A549 (cell line): ENCODE measurements around the gene ARPC1B.

Experiments
- BHLHE40 ChIP-seq: IDR thresholded peaks from 2 replicates; pipeline ENCODE4 v1.6.1; 2012; ENCODE audit warnings: low read depth, low read length, inconsistent platforms
- CHD2 ChIP-seq: fragments of 150-350 bp; IDR thresholded peaks from 2 replicates; pipeline ENCODE4 v1.6.1; 2014; ENCODE audit warnings: low read length; ENCODE audit not compliant: partially characterized antibody
- EP300 ChIP-seq, 2 experiments: fragments of >200 bp; sonication (Bioruptor Twin); formaldehyde crosslinking; IDR thresholded peaks; 2 replicates in 1 of 2; 3 replicates in 1 of 2; pipeline ENCODE4 v1.6.1; 2016 to 2017
- HDAC2 ChIP-seq: fragments of 200-600 bp; sonication (generic); IDR thresholded peaks from 2 replicates; pipeline ENCODE4 v1.6.1; 2016
- MYC ChIP-seq: IDR thresholded peaks from 2 replicates; pipeline ENCODE4 v1.6.1; 2012; ENCODE audit warnings: mild to moderate bottlenecking, inconsistent platforms, low read length, improper control_type of control experiment, borderline replicate concordance
- POLR2A ChIP-seq: IDR thresholded peaks from 2 replicates; pipeline ENCODE4 v1.6.1; 2012; ENCODE audit warnings: mild to moderate bottlenecking, low read length
- RAD21 ChIP-seq, 2 experiments: fragments of >200 bp in 1 of 2; sonication (Bioruptor Twin) in 1 of 2; formaldehyde crosslinking in 1 of 2; IDR thresholded peaks in 1 of 2; conservative IDR thresholded peaks in 1 of 2; 2 replicates in 1 of 2; 3 replicates in 1 of 2; pipeline ENCODE4 v1.6.1; 2012 to 2018; ENCODE audit warnings: inconsistent platforms in 1 of 2
- RCOR1 ChIP-seq: fragments of 150-350 bp; IDR thresholded peaks from 2 replicates; pipeline ENCODE4 v1.6.1; 2014; ENCODE audit warnings: antibody characterized with exemption, low read length, low read depth
- TF ChIP-seq, protein P1 (sequence below): fragments of >200 bp; sonication (Bioruptor Twin); formaldehyde crosslinking; IDR thresholded peaks from 3 replicates; pipeline ENCODE4 v1.5.1; 2016

DNA sequence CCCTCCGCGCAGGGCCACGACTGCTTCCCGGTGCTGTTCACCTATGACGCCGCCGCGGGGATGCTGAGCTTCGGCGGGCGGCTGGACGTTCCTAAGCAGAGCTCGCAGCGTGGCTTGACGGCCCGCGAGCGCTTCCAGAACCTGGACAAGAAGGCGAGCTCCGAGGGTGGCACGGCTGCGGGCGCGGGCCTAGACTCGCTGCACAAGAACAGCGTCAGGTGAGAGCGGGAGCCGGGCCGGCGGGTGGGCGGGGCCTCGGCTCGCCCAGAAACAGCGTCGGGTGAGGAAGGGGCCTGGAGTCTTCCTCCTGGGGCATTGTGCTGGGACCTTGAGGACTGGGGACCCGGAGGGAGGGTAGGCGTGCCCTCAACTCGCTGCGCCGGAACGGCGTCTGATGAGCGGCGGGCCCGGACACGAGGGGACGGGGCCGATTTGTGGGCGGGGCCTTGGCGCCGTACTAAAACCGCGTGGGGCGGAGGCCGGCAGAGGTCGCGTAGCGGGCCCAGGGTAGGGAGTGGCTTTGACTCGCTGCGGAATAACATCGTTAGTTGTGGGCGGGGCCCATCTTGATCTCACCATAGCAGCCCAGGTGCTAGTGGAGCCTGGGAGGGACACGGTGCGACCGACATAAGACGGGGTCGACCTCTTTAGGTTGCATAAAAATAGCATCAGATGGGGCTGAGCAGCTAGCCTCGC is 18.3 kb downstream of the ARPC1B start:
- no peak for TF ChIP-seq EP300 (IDR thresholded peaks at IDR 0.05)
- TF ChIP-seq, protein P1, sequence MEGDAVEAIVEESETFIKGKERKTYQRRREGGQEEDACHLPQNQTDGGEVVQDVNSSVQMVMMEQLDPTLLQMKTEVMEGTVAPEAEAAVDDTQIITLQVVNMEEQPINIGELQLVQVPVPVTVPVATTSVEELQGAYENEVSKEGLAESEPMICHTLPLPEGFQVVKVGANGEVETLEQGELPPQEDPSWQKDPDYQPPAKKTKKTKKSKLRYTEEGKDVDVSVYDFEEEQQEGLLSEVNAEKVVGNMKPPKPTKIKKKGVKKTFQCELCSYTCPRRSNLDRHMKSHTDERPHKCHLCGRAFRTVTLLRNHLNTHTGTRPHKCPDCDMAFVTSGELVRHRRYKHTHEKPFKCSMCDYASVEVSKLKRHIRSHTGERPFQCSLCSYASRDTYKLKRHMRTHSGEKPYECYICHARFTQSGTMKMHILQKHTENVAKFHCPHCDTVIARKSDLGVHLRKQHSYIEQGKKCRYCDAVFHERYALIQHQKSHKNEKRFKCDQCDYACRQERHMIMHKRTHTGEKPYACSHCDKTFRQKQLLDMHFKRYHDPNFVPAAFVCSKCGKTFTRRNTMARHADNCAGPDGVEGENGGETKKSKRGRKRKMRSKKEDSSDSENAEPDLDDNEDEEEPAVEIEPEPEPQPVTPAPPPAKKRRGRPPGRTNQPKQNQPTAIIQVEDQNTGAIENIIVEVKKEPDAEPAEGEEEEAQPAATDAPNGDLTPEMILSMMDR: no peak
- no peak for TF ChIP-seq HDAC2
- TF ChIP-seq RCOR1: no peak
- TF ChIP-seq POLR2A: no peak
- TF ChIP-seq BHLHE40: no peak
- TF ChIP-seq RAD21 (conservative IDR thresholded peaks at IDR 0.05 in 1 of 2, IDR thresholded peaks at IDR 0.05 in 1 of 2): no peak
- no peak for TF ChIP-seq MYC
- no peak for TF ChIP-seq CHD2
